GM12878 (cell line): Measurements from ENCODE around the gene ZDHHC18. TPM values are rescaled to one million over a fixed set of nuclear protein-coding genes. Genes with fewer than 3 reads are reported as not detected.

ENCODE experiments used
- CBX5 ChIP-seq: sonication (generic); IDR thresholded peaks from 2 replicates; pipeline ENCODE4 v1.6.1; 2016; ENCODE audit warnings: low read depth, moderate library complexity, mild to moderate bottlenecking, inconsistent platforms
- EP300 ChIP-seq, 2 experiments: fragments of 150-350 bp in 1 of 2; IDR thresholded peaks; 2 replicates each; pipeline ENCODE4 v1.6.1; 2011 to 2012; ENCODE audit warnings: low read depth in 2 of 2, low read length in 2 of 2, borderline replicate concordance in 1 of 2, improper control_type of control experiment in 1 of 2, inconsistent platforms in 1 of 2; ENCODE audit not compliant: control insufficient read depth in 1 of 2
- JUND ChIP-seq: IDR thresholded peaks from 2 replicates; pipeline ENCODE4 v1.6.1; 2012; ENCODE audit warnings: low read depth, mild to moderate bottlenecking, low read length, improper control_type of control experiment, moderate library complexity
- LARP7 ChIP-seq: fragments of 450-650 bp; IDR thresholded peaks from 2 replicates; pipeline ENCODE4 v1.6.1; 2017; ENCODE audit warnings: mild to moderate bottlenecking
- MEF2A ChIP-seq: IDR thresholded peaks from 2 replicates; pipeline ENCODE4 v1.6.1; 2011; ENCODE audit warnings: low read depth, mild to moderate bottlenecking, low read length, moderate library complexity; ENCODE audit not compliant: insufficient read depth
- NR2F1 ChIP-seq: fragments of 450-650 bp; conservative IDR thresholded peaks from 2 replicates; pipeline ENCODE4 v1.6.1; 2017; ENCODE audit warnings: mild to moderate bottlenecking
- PML ChIP-seq: IDR thresholded peaks from 2 replicates; pipeline ENCODE4 v1.6.1; 2012; ENCODE audit warnings: low read length, inconsistent platforms
- POLR2A ChIP-seq: IDR thresholded peaks from 2 replicates; pipeline ENCODE4 v1.6.1; 2011; ENCODE audit warnings: low read depth, mild to moderate bottlenecking, low read length
- SREBF1 ChIP-seq: IDR thresholded peaks from 2 replicates; pipeline ENCODE4 v1.6.1; 2012; ENCODE audit warnings: mild to moderate bottlenecking, low read length
- SRF ChIP-seq, 2 experiments: IDR thresholded peaks; 2 replicates each; pipeline ENCODE4 v1.6.1; 2011; ENCODE audit warnings: low read depth in 2 of 2, low read length in 2 of 2, mild to moderate bottlenecking in 1 of 2, moderate library complexity in 1 of 2
- TAF1 ChIP-seq: IDR thresholded peaks from 2 replicates; pipeline ENCODE4 v1.6.1; 2011; ENCODE audit warnings: mild to moderate bottlenecking, low read depth, low read length, borderline replicate concordance
- ZSCAN29 ChIP-seq: fragments of 450-650 bp; IDR thresholded peaks from 2 replicates; pipeline ENCODE4 v1.6.1; 2017; ENCODE audit warnings: mild to moderate bottlenecking, moderate library complexity
- polyA plus RNA-seq, 11 experiments: library from polyadenylated mRNA; depleted of rRNA in 4 of 11; unstranded in 6 of 11; stranded (reverse) in 5 of 11; fragments of >200 nt; fragmentation: Nextera tagmentation in 4 of 11; fragmentation: Illumina TruSeq in 1 of 11; extraction: Ambion mirVana in 4 of 11; extraction: Trizol in 1 of 11; gene quantifications; 1 replicate in 1 of 11; 2 replicates in 10 of 11; pipeline versions ENCODE4 v1.2.1 to v1.2.3, GENCODE V29; 2011 to 2016; ENCODE audit warnings: inconsistent platforms in 2 of 11, missing spikeins in 2 of 11, low read depth in 1 of 11
- total RNA-seq, 4 experiments: library from RNA; depleted of rRNA in 3 of 4; stranded (reverse); fragments of >200 nt in 3 of 4; fragmentation: Illumina TruSeq in 1 of 4; extraction: Trizol in 1 of 4; gene quantifications; 2 replicates each; pipeline versions ENCODE4 v1.2.1 to v1.2.3, GENCODE V29; 2013 to 2021
- TF ChIP-seq, protein P1 (sequence below): IDR thresholded peaks from 2 replicates; pipeline ENCODE4 v1.6.1; 2011; ENCODE audit warnings: borderline replicate concordance, low read depth, mild to moderate bottlenecking, moderate library complexity, low read length; ENCODE audit not compliant: insufficient read depth, poor library complexity, severe bottlenecking
- TF ChIP-seq, protein P2 (sequence below): fragments of 450-650 bp; formaldehyde crosslinking; IDR thresholded peaks from 2 replicates; pipeline ENCODE4 v1.4.0; 2022; ENCODE audit warnings: mild to moderate bottlenecking, moderate library complexity
- TF ChIP-seq, protein P3 (sequence below): fragments of 450-650 bp; formaldehyde crosslinking; IDR thresholded peaks from 2 replicates; pipeline ENCODE4 v1.5.0; 2022; ENCODE audit warnings: mild to moderate bottlenecking, missing genetic modification characterization

The ZDHHC18 gene
- total and polyA plus RNA-seq, 10 of the 15 experiments (the other 5 are each of a cell fraction or from before 2014, with no cell fraction given) = 0.40 to 81.2 (median 21.3) TPM

DNA sequence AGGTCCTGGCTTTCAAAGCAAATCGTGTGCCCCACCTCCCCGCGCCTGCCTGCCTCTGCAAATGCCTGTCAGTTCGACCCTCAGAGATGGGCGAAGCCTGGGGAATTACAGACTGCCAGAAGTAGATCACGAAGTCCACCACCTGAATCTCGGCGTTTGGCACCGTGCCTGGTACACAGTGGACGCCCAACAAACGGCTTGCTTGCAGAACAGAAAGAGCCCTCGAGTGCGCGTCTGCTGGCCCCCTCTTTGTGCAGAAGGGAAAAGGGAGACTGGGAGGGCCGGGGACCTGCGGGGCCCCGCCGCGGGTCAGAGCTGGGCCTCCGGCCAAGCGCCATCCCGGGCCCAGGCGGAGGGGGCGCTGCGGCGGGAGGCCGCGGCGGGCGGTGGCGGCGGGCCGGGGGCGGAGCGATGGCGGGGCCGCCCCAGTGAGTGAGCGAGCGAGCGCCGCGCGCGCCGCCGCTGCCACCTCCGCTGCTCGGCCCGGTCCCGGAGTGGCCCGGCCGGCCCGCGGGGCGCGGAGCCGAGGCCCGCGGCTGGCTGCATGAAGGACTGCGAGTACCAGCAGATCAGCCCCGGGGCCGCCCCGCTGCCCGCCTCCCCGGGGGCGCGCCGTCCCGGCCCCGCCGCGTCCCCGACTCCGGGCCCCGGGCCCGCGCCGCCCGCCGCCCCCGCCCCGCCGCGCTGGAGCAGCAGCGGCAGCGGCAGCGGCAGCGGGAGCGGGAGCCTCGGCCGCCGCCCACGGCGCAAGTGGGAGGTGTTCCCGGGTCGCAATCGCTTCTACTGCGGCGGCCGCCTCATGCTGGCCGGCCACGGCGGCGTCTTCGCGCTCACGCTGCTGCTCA lies at the start of gene ZDHHC18 (continued):
- TF ChIP-seq, protein P1, sequence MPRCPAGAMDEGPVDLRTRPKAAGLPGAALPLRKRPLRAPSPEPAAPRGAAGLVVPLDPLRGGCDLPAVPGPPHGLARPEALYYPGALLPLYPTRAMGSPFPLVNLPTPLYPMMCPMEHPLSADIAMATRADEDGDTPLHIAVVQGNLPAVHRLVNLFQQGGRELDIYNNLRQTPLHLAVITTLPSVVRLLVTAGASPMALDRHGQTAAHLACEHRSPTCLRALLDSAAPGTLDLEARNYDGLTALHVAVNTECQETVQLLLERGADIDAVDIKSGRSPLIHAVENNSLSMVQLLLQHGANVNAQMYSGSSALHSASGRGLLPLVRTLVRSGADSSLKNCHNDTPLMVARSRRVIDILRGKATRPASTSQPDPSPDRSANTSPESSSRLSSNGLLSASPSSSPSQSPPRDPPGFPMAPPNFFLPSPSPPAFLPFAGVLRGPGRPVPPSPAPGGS = no peak
- TF ChIP-seq JUND = no peak
- 0 out of 4 replicates have a peak, but pooled peaks of 1 of the 2 experiments have one; percentile 4 for TF ChIP-seq SRF (IDR thresholded peaks at IDR 0.05; ENCODE audit: low read depth in 2 of 2, low read length in 2 of 2)
- TF ChIP-seq LARP7 = no peak; the same call in 1 of the 2 replicates
- peak; percentile 70 for TF ChIP-seq POLR2A
- TF ChIP-seq NR2F1 = peak; percentile 65
- no peak for TF ChIP-seq MEF2A
- 0 out of 2 replicates have a peak, but pooled peaks have one; percentile 31 for TF ChIP-seq ZSCAN29
- TF ChIP-seq, protein P2, sequence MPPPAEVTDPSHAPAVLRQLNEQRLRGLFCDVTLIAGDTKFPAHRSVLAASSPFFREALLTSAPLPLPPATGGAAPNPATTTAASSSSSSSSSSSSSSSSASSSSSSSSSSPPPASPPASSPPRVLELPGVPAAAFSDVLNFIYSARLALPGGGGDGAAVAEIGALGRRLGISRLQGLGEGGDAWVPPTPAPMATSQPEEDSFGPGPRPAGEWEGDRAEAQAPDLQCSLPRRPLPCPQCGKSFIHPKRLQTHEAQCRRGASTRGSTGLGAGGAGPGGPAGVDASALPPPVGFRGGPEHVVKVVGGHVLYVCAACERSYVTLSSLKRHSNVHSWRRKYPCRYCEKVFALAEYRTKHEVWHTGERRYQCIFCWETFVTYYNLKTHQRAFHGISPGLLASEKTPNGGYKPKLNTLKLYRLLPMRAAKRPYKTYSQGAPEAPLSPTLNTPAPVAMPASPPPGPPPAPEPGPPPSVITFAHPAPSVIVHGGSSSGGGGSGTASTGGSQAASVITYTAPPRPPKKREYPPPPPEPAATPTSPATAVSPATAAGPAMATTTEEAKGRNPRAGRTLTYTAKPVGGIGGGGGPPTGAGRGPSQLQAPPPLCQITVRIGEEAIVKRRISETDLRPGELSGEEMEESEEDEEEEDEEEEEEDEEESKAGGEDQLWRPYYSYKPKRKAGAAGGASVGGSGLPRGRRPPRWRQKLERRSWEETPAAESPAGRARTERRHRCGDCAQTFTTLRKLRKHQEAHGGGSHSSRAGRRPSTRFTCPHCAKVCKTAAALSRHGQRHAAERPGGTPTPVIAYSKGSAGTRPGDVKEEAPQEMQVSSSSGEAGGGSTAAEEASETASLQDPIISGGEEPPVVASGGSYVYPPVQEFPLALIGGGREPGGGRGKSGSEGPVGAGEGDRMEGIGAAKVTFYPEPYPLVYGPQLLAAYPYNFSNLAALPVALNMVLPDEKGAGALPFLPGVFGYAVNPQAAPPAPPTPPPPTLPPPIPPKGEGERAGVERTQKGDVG (CRISPR knock-in tag) = no peak
- no peak for TF ChIP-seq CBX5
- TF ChIP-seq, protein P3, sequence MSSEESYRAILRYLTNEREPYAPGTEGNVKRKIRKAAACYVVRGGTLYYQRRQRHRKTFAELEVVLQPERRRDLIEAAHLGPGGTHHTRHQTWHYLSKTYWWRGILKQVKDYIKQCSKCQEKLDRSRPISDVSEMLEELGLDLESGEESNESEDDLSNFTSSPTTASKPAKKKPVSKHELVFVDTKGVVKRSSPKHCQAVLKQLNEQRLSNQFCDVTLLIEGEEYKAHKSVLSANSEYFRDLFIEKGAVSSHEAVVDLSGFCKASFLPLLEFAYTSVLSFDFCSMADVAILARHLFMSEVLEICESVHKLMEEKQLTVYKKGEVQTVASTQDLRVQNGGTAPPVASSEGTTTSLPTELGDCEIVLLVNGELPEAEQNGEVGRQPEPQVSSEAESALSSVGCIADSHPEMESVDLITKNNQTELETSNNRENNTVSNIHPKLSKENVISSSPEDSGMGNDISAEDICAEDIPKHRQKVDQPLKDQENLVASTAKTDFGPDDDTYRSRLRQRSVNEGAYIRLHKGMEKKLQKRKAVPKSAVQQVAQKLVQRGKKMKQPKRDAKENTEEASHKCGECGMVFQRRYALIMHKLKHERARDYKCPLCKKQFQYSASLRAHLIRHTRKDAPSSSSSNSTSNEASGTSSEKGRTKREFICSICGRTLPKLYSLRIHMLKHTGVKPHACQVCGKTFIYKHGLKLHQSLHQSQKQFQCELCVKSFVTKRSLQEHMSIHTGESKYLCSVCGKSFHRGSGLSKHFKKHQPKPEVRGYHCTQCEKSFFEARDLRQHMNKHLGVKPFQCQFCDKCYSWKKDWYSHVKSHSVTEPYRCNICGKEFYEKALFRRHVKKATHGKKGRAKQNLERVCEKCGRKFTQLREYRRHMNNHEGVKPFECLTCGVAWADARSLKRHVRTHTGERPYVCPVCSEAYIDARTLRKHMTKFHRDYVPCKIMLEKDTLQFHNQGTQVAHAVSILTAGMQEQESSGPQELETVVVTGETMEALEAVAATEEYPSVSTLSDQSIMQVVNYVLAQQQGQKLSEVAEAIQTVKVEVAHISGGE (CRISPR knock-in tag) = no peak
- no peak for TF ChIP-seq SREBF1
- TF ChIP-seq TAF1 = peak; percentile 55; the same call in 1 of the 2 replicates
- TF ChIP-seq PML = no peak
- TF ChIP-seq EP300 (IDR thresholded peaks at IDR 0.05; ENCODE audit: borderline replicate concordance in 1 of 2, control insufficient read depth in 1 of 2, low read depth in 2 of 2, low read length in 2 of 2) = no peak
